NCI-H2107 treated with DMSO at 0.1 percent for 48 hours (cell line): Measurements from ENCODE around the gene BSN.

Experiments
- DNase-seq: peaks from one replicate; lab custom pipeline; 2025; ENCODE audit not compliant: unreplicated experiment; lab: John Stamatoyannopoulos, UW

BSN gene

GRCh38 chr3:49713336-49714105 lies 159.2 kb downstream of the BSN start:
- DNase-seq: no peak

GRCh38 chr3:49714728-49715550 lies 160.7 kb downstream of the BSN start:
- no peak for DNase-seq

- no peak for DNase-seq
Measured at GRCh38 chr3:49715611-49716121, 161.4 kb downstream of the BSN start.

GRCh38 chr3:49716169-49716568 lies 161.9 kb downstream of the BSN start:
- DNase-seq: no peak

- DNase-seq: no peak
Measured at GRCh38 chr3:49716691-49717210, 162.5 kb downstream of the BSN start.

GRCh38 chr3:49717211-49717958 lies 163.1 kb downstream of the BSN start:
- DNase-seq: no peak

- DNase-seq: no peak
Measured at GRCh38 chr3:49717959-49718857, 163.9 kb downstream of the BSN start.

GRCh38 chr3:49718858-49719213 lies 164.6 kb downstream of the BSN start:
- DNase-seq: no peak

- no peak for DNase-seq
Measured at GRCh38 chr3:49719214-49719884, 165.1 kb downstream of the BSN start, which contains the start of gene AMIGO3. Gene AMIGO3 (minus strand): TSS chr3:49719684. CDS start chr3:49719465, 219 bp downstream.
